Endothelial cell of umbilical vein (primary cell): ENCODE data around the gene RSPRY1. TPM values are rescaled to one million over a fixed set of nuclear protein-coding genes. Genes with fewer than 3 reads are reported as not detected.

Experiments used
- BruUV-seq: library from RNA; stranded (reverse); fragments of 400-500 nt; replicated peaks from 2 replicates; lab custom pipeline; 2021; lab: Mats Ljungman, UMichigan
- CTCF ChIA-PET: fragments of 300-600, 350-600 bp; sonication (Branson Sonifier 250); formaldehyde crosslinking; loops from one replicate; lab custom pipeline; 2021; ENCODE audit warnings: antibody characterized with exemption, inconsistent platforms; lab: Charles Lee
- POLR2A ChIA-PET: fragments of 300-600, 350-600 bp; sonication (Branson Sonifier 250); formaldehyde crosslinking; loops from one replicate; lab custom pipeline; 2021; ENCODE audit warnings: antibody characterized with exemption, inconsistent platforms; lab: Charles Lee
- DNase-seq: peaks from one replicate; pipeline ENCODE4 v3.0.0-alpha.2; 2011; ENCODE audit warnings: low read depth, low spot score
- FAIRE-seq: peaks from 2 replicates; lab custom pipeline; 2011; peaks lifted over from hg19 to GRCh38; lab: Jason Lieb, UNC
- H2AFZ ChIP-seq: 2 replicates; pipeline ENCODE4 v1.6.0; 2012; ENCODE audit warnings: low read depth, low read length, control low read depth, inconsistent platforms
- H3K27ac ChIP-seq: 2 replicates; pipeline ENCODE4 v1.5.1; 2011; ENCODE audit warnings: low read depth, mild to moderate bottlenecking, control low read depth, low read length, moderate library complexity; ENCODE audit not compliant: insufficient read depth
- H3K27me3 ChIP-seq, 2 experiments: 2 replicates each; pipeline versions ENCODE4 v1.6.0 to v1.6.1; 2011; ENCODE audit warnings: low read length in 2 of 2, mixed read lengths in 1 of 2; ENCODE audit not compliant: control insufficient read depth in 2 of 2, insufficient read depth in 2 of 2
- H3K36me3 ChIP-seq, 2 experiments: 2 replicates in 1 of 2; 3 replicates in 1 of 2; pipeline ENCODE4 v1.5.1; 2011; ENCODE audit warnings: low read length in 2 of 2, mild to moderate bottlenecking in 1 of 2, moderate library complexity in 1 of 2; ENCODE audit not compliant: control insufficient read depth in 2 of 2, insufficient read depth in 2 of 2; ENCODE audit errors: extremely low read depth in 1 of 2
- H3K4me1 ChIP-seq: 3 replicates; pipeline ENCODE4 v1.5.1; 2011; ENCODE audit warnings: mild to moderate bottlenecking, low read length; ENCODE audit not compliant: control insufficient read depth, insufficient read depth; ENCODE audit errors: extremely low read depth
- H3K4me2 ChIP-seq: 2 replicates; pipeline ENCODE4 v1.6.1; 2011; ENCODE audit warnings: low read length, control low read depth, mixed read lengths; ENCODE audit not compliant: insufficient read depth
- H3K4me3 ChIP-seq, 3 experiments: fragments of 200-600 bp in 1 of 3; sonication (generic), shearing (Covaris generic) in 1 of 3; replicated peaks in 1 of 3; 2 replicates each; pipeline ENCODE4 v1.5.1; 2011 to 2016; ENCODE audit warnings: control low read depth in 3 of 3, low read length in 3 of 3, mild to moderate bottlenecking in 2 of 3, inconsistent platforms in 1 of 3, low read depth in 1 of 3, moderate library complexity in 1 of 3; ENCODE audit not compliant: insufficient read depth in 1 of 3
- H3K79me2 ChIP-seq: 2 replicates; pipeline ENCODE4 v1.6.0; 2012; ENCODE audit warnings: low read length, inconsistent platforms; ENCODE audit not compliant: control insufficient read depth, insufficient read depth
- H3K9ac ChIP-seq: replicated peaks from 2 replicates; pipeline ENCODE3; 2011; ENCODE audit warnings: low read length, control low read depth; ENCODE audit not compliant: insufficient read depth; ENCODE audit errors: extremely low read depth
- H3K9me1 ChIP-seq: replicated peaks from 3 replicates; pipeline ENCODE4 v1.6.0; 2011; ENCODE audit warnings: mild to moderate bottlenecking, low read length; ENCODE audit not compliant: control insufficient read depth, insufficient read depth; ENCODE audit errors: extremely low read depth
- H3K9me3 ChIP-seq: replicated peaks from 2 replicates; pipeline ENCODE4 v1.5.1; 2012; ENCODE audit warnings: low read length, inconsistent platforms; ENCODE audit not compliant: control insufficient read depth, insufficient read depth
- H4K20me1 ChIP-seq: replicated peaks from 2 replicates; pipeline ENCODE3; 2011; ENCODE audit warnings: mild to moderate bottlenecking, low read length; ENCODE audit not compliant: control insufficient read depth, insufficient read depth; ENCODE audit errors: extremely low read depth
- CTCF ChIP-seq, 2 donors: IDR thresholded peaks; 1 replicate in 1 of 2; 2 replicates in 1 of 2; pipeline ENCODE4 v1.5.1; 2011; ENCODE audit warnings: low read length in 2 of 2, mild to moderate bottlenecking in 2 of 2, moderate library complexity in 2 of 2, control low read depth in 1 of 2, inconsistent platforms in 1 of 2, low read depth in 1 of 2; ENCODE audit not compliant: insufficient read depth in 1 of 2; ENCODE audit errors: extremely low read depth in 1 of 2
- EZH2 ChIP-seq: IDR thresholded peaks from 2 replicates; pipeline ENCODE4 v1.6.1; 2012; ENCODE audit warnings: borderline replicate concordance, low read depth, mild to moderate bottlenecking, moderate library complexity, low read length, inconsistent platforms; ENCODE audit not compliant: severe bottlenecking
- FOS ChIP-seq: IDR thresholded peaks from 2 replicates; pipeline ENCODE4 v1.6.1; 2011; ENCODE audit warnings: mild to moderate bottlenecking, low read length, moderate library complexity, borderline replicate concordance; ENCODE audit not compliant: insufficient read depth
- GATA2 ChIP-seq: IDR thresholded peaks from 2 replicates; pipeline ENCODE4 v1.7.0; 2011; ENCODE audit warnings: low read depth, mild to moderate bottlenecking, moderate library complexity, mixed read lengths, low read length; ENCODE audit not compliant: insufficient read length, insufficient read depth
- JUN ChIP-seq: IDR thresholded peaks from 2 replicates; pipeline ENCODE4 v1.6.1; 2011; ENCODE audit warnings: borderline replicate concordance, low read depth; ENCODE audit not compliant: insufficient read length, insufficient read depth
- MYC ChIP-seq: IDR thresholded peaks from one replicate; pipeline ENCODE4 v1.6.1; 2011; ENCODE audit warnings: mild to moderate bottlenecking, low read depth, low read length
- POLR2A ChIP-seq: IDR thresholded peaks from 2 replicates; pipeline ENCODE4 v1.6.1; 2012; ENCODE audit warnings: low read depth, mild to moderate bottlenecking, control low read depth, low read length
- POLR2AphosphoS5 ChIP-seq: IDR thresholded peaks from 2 replicates; pipeline ENCODE4 v1.6.1; 2012; ENCODE audit warnings: low read depth, mild to moderate bottlenecking, control low read depth, low read length, moderate library complexity; ENCODE audit not compliant: insufficient read depth
- dilution Hi-C: fragments of 300-500 bp; cut with MboI; formaldehyde crosslinking; loops from one replicate; pipeline ENCODE4 v1.15.0; 2019; ENCODE audit warnings: low sequenced_read_pairs; ENCODE audit not compliant: extremely low pct_ligation_motif_present
- intact Hi-C: fragments of 100-400 bp; cut with micrococcal nuclease; formaldehyde crosslinking; loops from one replicate; pipeline ENCODE4 v1.10.0; 2022
- polyA plus RNA-seq, 4 experiments: library from polyadenylated mRNA; depleted of rRNA in 3 of 4; stranded (reverse) in 3 of 4; unstranded in 1 of 4; fragments of >200 nt; gene quantifications; 2 replicates each; pipeline versions ENCODE4 v1.2.1 to v1.2.3, GENCODE V29; 2011 to 2012; ENCODE audit warnings: missing spikeins in 1 of 4
- total RNA-seq: library from RNA; stranded (reverse); gene quantifications from 2 replicates; pipeline ENCODE4 v1.2.3, GENCODE V29; 2021
- TF ChIP-seq, protein P1 (sequence below): IDR thresholded peaks from 2 replicates; pipeline ENCODE4 v1.6.1; 2011; ENCODE audit not compliant: insufficient read depth, insufficient read length

The RSPRY1 gene
- total and polyA plus RNA-seq, 2 donors (not counting 3 experiments of a cell fraction or from before 2014, with no cell fraction given): 28.5 to 55.1 TPM

DNA sequence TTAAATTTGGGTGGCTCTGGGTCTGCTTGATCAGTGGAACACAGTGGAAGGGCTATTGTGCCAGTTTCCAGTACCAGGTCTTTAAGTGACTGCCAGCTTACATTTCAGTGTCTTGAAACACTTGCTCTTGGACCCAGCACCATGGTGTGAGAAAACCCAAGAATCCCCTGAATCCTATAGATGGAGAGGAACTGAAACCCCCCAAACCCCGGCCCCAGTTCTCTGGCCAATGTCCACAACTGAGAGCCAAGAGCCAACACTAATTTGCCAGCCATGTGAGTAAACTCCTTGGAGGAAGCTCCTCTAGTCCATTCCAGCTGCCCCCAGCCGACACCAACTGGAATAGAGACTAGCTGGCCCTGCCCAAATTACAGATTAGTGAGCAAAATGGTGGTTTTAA is 56.5 kb downstream of the RSPRY1 start:
- Histone ChIP-seq H3K4me3 (no peak overlapping the region), H3K27ac (no peak overlapping the region), H3K36me3 (peaks cover 0 to 14% of the 10 kb centered on the region in 2 experiments), H4K20me1 (no peaks in the 10 kb centered on the region), H3K4me1 (peaks cover 11% of the 10 kb centered on the region), H3K9me1 (no peaks in the 10 kb centered on the region), H3K4me2 (no peak overlapping the region), H3K27me3 (no peaks in the 10 kb centered on the region), H3K9me3 (no peaks in the 10 kb centered on the region), H3K79me2 (peaks cover 10% of the 10 kb centered on the region), H2AFZ (no peak overlapping the region), H3K9ac (no peak overlapping the region)
- no TSS peak for BruUV-seq
- FAIRE-seq (no peak), DNase-seq (no peak)
- ChIA-PET CTCF (no interaction called here), POLR2A (no interaction called here)
- dilution Hi-C loops: no loop called here
- intact Hi-C loops: no loop called here
- TF ChIP-seq POLR2AphosphoS5: no peak
- TF ChIP-seq JUN: no peak
- no peak for TF ChIP-seq FOS
- no peak for TF ChIP-seq POLR2A
- TF ChIP-seq, protein P1, sequence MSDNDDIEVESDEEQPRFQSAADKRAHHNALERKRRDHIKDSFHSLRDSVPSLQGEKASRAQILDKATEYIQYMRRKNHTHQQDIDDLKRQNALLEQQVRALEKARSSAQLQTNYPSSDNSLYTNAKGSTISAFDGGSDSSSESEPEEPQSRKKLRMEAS: no peak
- TF ChIP-seq MYC: no peak
- TF ChIP-seq CTCF (IDR thresholded peaks at IDR 0.05; ENCODE audit: extremely low read depth in 1 of 2, insufficient read depth in 1 of 2, low read depth in 1 of 2, low read length in 2 of 2): no peak
- TF ChIP-seq EZH2: no peak
- no peak for TF ChIP-seq GATA2
